ENCODE measurements around the gene CTRB1.

The CTRB1 gene

GRCh38 chr16:75256696-75257343 lies 38.0 kb downstream of the CTRB1 start:
- ATAC-seq (ENCODE audit: low read depth) (no peak), DNase-seq (ENCODE audit: low spot score in 2 of 2) (no peak)
- Mint-ChIP-seq H3K27ac (no peak overlapping the region), H3K36me3 (no peaks in the 10 kb centered on the region), H3K4me3 (no peak overlapping the region), H3K9me3 (no peaks in the 10 kb centered on the region), H3K27me3 (peaks cover 26% of the 10 kb centered on the region), H3K4me1 (peaks cover 2% of the 10 kb centered on the region)

- peaks cover 34% of the 10 kb centered on the region for H3K27me3 Mint-ChIP-seq
These were observed 39.4 kb downstream of the CTRB1 start for GRCh38 chr16:75257886-75258806.

GRCh38 chr16:75258807-75259141 lies 40.0 kb downstream of the CTRB1 start:
- H3K4me1 Mint-ChIP-seq, result no peaks in the 10 kb centered on the region
- DNase-seq (ENCODE audit: low spot score in 2 of 2) (no peak), ATAC-seq (ENCODE audit: low read depth) (no peak)
- H3K27me3 Mint-ChIP-seq, result peaks cover 35% of the 10 kb centered on the region
- H3K27ac Mint-ChIP-seq, result no peak overlapping the region
- no peaks in the 10 kb centered on the region for H3K36me3 Mint-ChIP-seq
- no peaks in the 10 kb centered on the region for H3K9me3 Mint-ChIP-seq
- no peak overlapping the region for H3K4me3 Mint-ChIP-seq

More at GRCh38 chr16:75257886-75258806, 39.4 kb downstream of the CTRB1 start:
- Mint-ChIP-seq H3K36me3 (no peaks in the 10 kb centered on the region), H3K4me1 (no peaks in the 10 kb centered on the region), H3K9me3 (no peaks in the 10 kb centered on the region), H3K4me3 (no peak overlapping the region), H3K27ac (no peak overlapping the region)
- DNase-seq (ENCODE audit: low spot score in 2 of 2) (no peak), ATAC-seq (ENCODE audit: low read depth) (no peak)

GRCh38 chr16:75260851-75261589 lies 42.2 kb downstream of the CTRB1 start:
- Mint-ChIP-seq H3K9me3 (no peaks in the 10 kb centered on the region), H3K4me3 (no peak overlapping the region), H3K4me1 (no peaks in the 10 kb centered on the region), H3K36me3 (no peaks in the 10 kb centered on the region), H3K27ac (no peak overlapping the region), H3K27me3 (peaks cover 30% of the 10 kb centered on the region)
- DNase-seq (ENCODE audit: low spot score in 2 of 2), result no peak
- ATAC-seq (ENCODE audit: low read depth), result no peak

- no peaks in the 10 kb centered on the region for H3K9me3 Mint-ChIP-seq
- no peaks in the 10 kb centered on the region for H3K36me3 Mint-ChIP-seq
- no peak overlapping the region for H3K27ac Mint-ChIP-seq
- H3K4me1 Mint-ChIP-seq, result peaks cover 4% of the 10 kb centered on the region
- no peak overlapping the region for H3K4me3 Mint-ChIP-seq
- no peak for ATAC-seq (ENCODE audit: low read depth)
- no peak for DNase-seq (ENCODE audit: low spot score in 2 of 2)
- peaks cover 34% of the 10 kb centered on the region for H3K27me3 Mint-ChIP-seq
These were observed 42.8 kb downstream of the CTRB1 start for GRCh38 chr16:75261590-75262078.

- H3K36me3 Mint-ChIP-seq, result no peaks in the 10 kb centered on the region
- peaks cover 4% of the 10 kb centered on the region for H3K4me1 Mint-ChIP-seq
- DNase-seq (ENCODE audit: low spot score in 2 of 2) (no peak), ATAC-seq (ENCODE audit: low read depth) (no peak)
- H3K27ac Mint-ChIP-seq, result no peak overlapping the region
- peaks cover 34% of the 10 kb centered on the region for H3K27me3 Mint-ChIP-seq
- H3K9me3 Mint-ChIP-seq, result no peaks in the 10 kb centered on the region
- H3K4me3 Mint-ChIP-seq, result no peak overlapping the region
These were observed 43.5 kb downstream of the CTRB1 start for GRCh38 chr16:75262104-75262799.

GRCh38 chr16:75262800-75263127 lies 44.0 kb downstream of the CTRB1 start:
- no peak for DNase-seq (ENCODE audit: low spot score in 2 of 2)
- Mint-ChIP-seq H3K4me3 (no peak overlapping the region), H3K27me3 (peaks cover 36% of the 10 kb centered on the region), H3K36me3 (no peaks in the 10 kb centered on the region), H3K9me3 (no peaks in the 10 kb centered on the region), H3K27ac (no peak overlapping the region), H3K4me1 (peaks cover 4% of the 10 kb centered on the region)
- no peak for ATAC-seq (ENCODE audit: low read depth)

GRCh38 chr16:75263291-75263962 lies 44.6 kb downstream of the CTRB1 start:
- Mint-ChIP-seq H3K4me3 (peak overlapping the region; percentile 11), H3K4me1 (peaks cover 4% of the 10 kb centered on the region), H3K27me3 (peaks cover 31% of the 10 kb centered on the region), H3K36me3 (no peaks in the 10 kb centered on the region), H3K9me3 (no peaks in the 10 kb centered on the region), H3K27ac (no peak overlapping the region)
- DNase-seq (ENCODE audit: low spot score in 2 of 2) (no peak), ATAC-seq (ENCODE audit: low read depth) (no peak)

GRCh38 chr16:75263963-75264445 lies 45.2 kb downstream of the CTRB1 start:
- peaks cover 4% of the 10 kb centered on the region for H3K4me1 Mint-ChIP-seq
- peak overlapping the region; percentile 66 for H3K4me3 Mint-ChIP-seq
- H3K27ac Mint-ChIP-seq, result no peak overlapping the region
- DNase-seq (ENCODE audit: low spot score in 2 of 2) (no peak), ATAC-seq (ENCODE audit: low read depth) (no peak)
- H3K9me3 Mint-ChIP-seq, result no peaks in the 10 kb centered on the region
- H3K27me3 Mint-ChIP-seq, result peaks cover 31% of the 10 kb centered on the region
- H3K36me3 Mint-ChIP-seq, result no peaks in the 10 kb centered on the region

- H3K27me3 Mint-ChIP-seq, result peaks cover 30% of the 10 kb centered on the region
- ATAC-seq (ENCODE audit: low read depth) (no peak), DNase-seq (ENCODE audit: low spot score in 2 of 2) (no peak)
- H3K4me1 Mint-ChIP-seq, result peaks cover 4% of the 10 kb centered on the region
- H3K27ac Mint-ChIP-seq, result no peak overlapping the region
- H3K9me3 Mint-ChIP-seq, result no peaks in the 10 kb centered on the region
- H3K4me3 Mint-ChIP-seq, result peak overlapping the region; percentile 66
- H3K36me3 Mint-ChIP-seq, result no peaks in the 10 kb centered on the region
These were observed 45.7 kb downstream of the CTRB1 start for GRCh38 chr16:75264457-75264998.

GRCh38 chr16:75264999-75265910 lies 46.5 kb downstream of the CTRB1 start:
- Mint-ChIP-seq H3K36me3 (no peaks in the 10 kb centered on the region), H3K27ac (no peak overlapping the region), H3K4me1 (peaks cover 4% of the 10 kb centered on the region), H3K4me3 (peak overlapping the region; percentile 66), H3K9me3 (no peaks in the 10 kb centered on the region), H3K27me3 (peaks cover 33% of the 10 kb centered on the region)
- no peak for ATAC-seq (ENCODE audit: low read depth)
- DNase-seq (ENCODE audit: low spot score in 2 of 2), result no peak

All from memory B cell (primary cell).